H1 (cell line): ENCODE measurements around the gene CHMP6. TPM values are rescaled to one million over a fixed set of nuclear protein-coding genes. Genes with fewer than 3 reads are reported as not detected.

Experiments used
- BCL11A ChIP-seq, 2 experiments: IDR thresholded peaks; one replicate each; pipeline ENCODE4 v1.6.1; 2011; ENCODE audit warnings: low read depth in 2 of 2, low read length in 2 of 2, mild to moderate bottlenecking in 2 of 2
- CBX5 ChIP-seq: fragments of 300-800, 300-1000 bp; sonication (generic); IDR thresholded peaks from 2 replicates; pipeline ENCODE4 v1.7.1; 2016; ENCODE audit warnings: antibody characterized with exemption, low read length, low read depth
- CTCF ChIP-seq, 3 experiments: IDR thresholded peaks; 1 replicate in 2 of 3; 2 replicates in 1 of 3; pipeline versions ENCODE4 v1.5.1 to v1.6.1; 2011; ENCODE audit warnings: low read length in 3 of 3, mild to moderate bottlenecking in 3 of 3, inconsistent platforms in 2 of 3, low read depth in 1 of 3, moderate library complexity in 1 of 3; ENCODE audit not compliant: insufficient read depth in 1 of 3; ENCODE audit errors: control extremely low read depth in 1 of 3
- EP300 ChIP-seq, 2 experiments: IDR thresholded peaks; 1 replicate in 1 of 2; 2 replicates in 1 of 2; pipeline ENCODE4 v1.6.1; 2011 to 2012; ENCODE audit warnings: low read depth in 2 of 2, low read length in 2 of 2, mild to moderate bottlenecking in 2 of 2, borderline replicate concordance in 1 of 2, inconsistent platforms in 1 of 2, moderate library complexity in 1 of 2
- KDM4A ChIP-seq: IDR thresholded peaks from one replicate; pipeline ENCODE4 v1.7.1; 2012; ENCODE audit warnings: low read depth, mild to moderate bottlenecking, moderate library complexity, low read length, inconsistent platforms; ENCODE audit not compliant: severe bottlenecking
- RAD21 ChIP-seq, 2 experiments: IDR thresholded peaks in 1 of 2; conservative IDR thresholded peaks in 1 of 2; 2 replicates each; pipeline ENCODE4 v1.6.1; 2011; ENCODE audit warnings: low read depth in 2 of 2, low read length in 2 of 2, improper control_type of control experiment in 1 of 2, inconsistent platforms in 1 of 2, mild to moderate bottlenecking in 1 of 2, moderate library complexity in 1 of 2
- RXRA ChIP-seq: IDR thresholded peaks from 2 replicates; pipeline ENCODE4 v1.6.1; 2011; ENCODE audit warnings: low read depth, mild to moderate bottlenecking, low read length, moderate library complexity; ENCODE audit not compliant: insufficient read depth
- polyA plus RNA-seq, 7 experiments: library from polyadenylated mRNA; depleted of rRNA in 3 of 7; stranded (reverse) in 5 of 7; unstranded in 2 of 7; fragments of >200 nt in 5 of 7; fragments of 200-250 nt in 2 of 7; gene quantifications; 1 replicate in 5 of 7; 2 replicates in 1 of 7; 4 replicates in 1 of 7; pipeline versions ENCODE4 v1.2.1 to v1.2.3, GENCODE V29; 2011 to 2013; ENCODE audit warnings: missing spikeins in 2 of 7, mixed read lengths in 2 of 7
- total RNA-seq: library from RNA; stranded (reverse); fragmentation: NEBNext Ultra II Directional; extraction: Animal tissue kit (Norgen Biotek cat#: 25700); gene quantifications from 2 replicates; pipeline ENCODE4 v1.2.1, GENCODE V29; 2021

CHMP6 gene
- total and polyA plus RNA-seq, 2 of the 8 experiments (the other 6 are each of a cell fraction or from before 2014, with no cell fraction given) = 15.7 to 24.3 TPM

DNA sequence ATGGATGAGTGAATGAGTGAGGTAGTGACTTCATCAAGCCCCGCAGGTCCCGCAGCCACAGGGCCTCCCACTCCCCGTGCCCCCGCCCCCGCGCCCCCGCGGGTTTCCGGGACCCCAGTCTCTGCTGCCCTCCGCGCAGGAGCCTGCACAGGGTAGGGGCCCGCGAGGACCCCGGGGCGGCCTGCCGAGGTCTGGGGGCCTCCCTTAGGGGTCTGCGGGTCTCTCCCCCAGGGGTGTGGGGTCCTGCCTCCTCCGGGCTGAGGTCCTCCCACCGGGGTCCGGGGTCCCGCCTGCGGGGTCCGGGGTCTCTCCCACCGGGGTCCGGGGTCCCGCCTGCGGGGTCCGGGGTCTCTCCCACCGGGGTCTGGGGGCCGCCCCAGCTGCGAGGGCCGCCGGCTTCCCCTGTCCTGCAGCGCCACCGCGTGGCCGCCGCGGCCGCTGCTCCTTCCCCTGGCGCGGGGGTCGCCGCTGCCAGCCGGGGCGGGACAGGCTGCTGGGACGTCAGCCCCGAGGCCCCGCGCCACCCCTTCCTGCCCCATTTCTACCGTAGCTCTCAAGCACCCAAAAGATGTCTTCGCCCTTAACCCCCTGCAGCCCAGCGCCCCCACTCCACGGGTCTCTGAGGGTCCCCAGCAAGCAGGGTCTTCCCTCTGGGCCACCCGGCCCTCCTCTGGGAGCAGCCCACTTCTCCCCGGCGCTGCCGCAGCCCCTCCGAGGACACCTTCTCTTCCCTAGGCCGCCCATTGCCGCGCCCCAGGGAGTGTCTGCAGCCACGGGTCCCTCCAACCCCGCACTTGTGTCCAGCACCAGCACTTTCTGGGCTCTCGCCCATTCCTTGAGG is 10.4 kb upstream of the CHMP6 start (continued):
- TF ChIP-seq CTCF (IDR thresholded peaks at IDR 0.05; ENCODE audit: control extremely low read depth in 1 of 3, insufficient read depth in 1 of 3, low read depth in 1 of 3, low read length in 3 of 3) (peak; percentile 78 to 89 (median 89)), EP300 (IDR thresholded peaks at IDR 0.05; ENCODE audit: borderline replicate concordance in 1 of 2, low read depth in 2 of 2, low read length in 2 of 2) (no peak), RAD21 (IDR thresholded peaks at IDR 0.05 in 1 of 2, conservative IDR thresholded peaks at IDR 0.05 in 1 of 2; ENCODE audit: low read depth in 2 of 2, low read length in 2 of 2) (peak; percentile 79 to 91), BCL11A (IDR thresholded peaks at IDR 0.05; ENCODE audit: low read depth in 2 of 2, low read length in 2 of 2) (no peak), CBX5 (no peak), RXRA (no peak), KDM4A (peak; percentile 79)
